Hematopoietic multipotent progenitor cell treated with erythropoietin and hydrocortisone succinate and interleukin-3 and kit ligand, for 4 days (in vitro differentiated cells): Measurements from ENCODE around the gene TTLL8.
"Not testable (repeated sequence)": the region's sequence is repeated elsewhere in the genome, so short reads cannot be mapped to it uniquely, and the experiment has no call there.

ENCODE experiments used
- DNase-seq: peaks from one replicate; pipeline ENCODE4 v3.0.0-alpha.2; 2015

The TTLL8 gene

GRCh38 chr22:49999946-50000586 lies 58.0 kb downstream of the TTLL8 start:
- DNase-seq = no peak

- peak; percentile 46 for DNase-seq
Observed at GRCh38 chr22:49999063-49999945, 58.8 kb downstream of the TTLL8 start.

GRCh38 chr22:49998718-49999062 lies 59.4 kb downstream of the TTLL8 start:
- DNase-seq = no peak

GRCh38 chr22:49997932-49998717 lies 60.0 kb downstream of the TTLL8 start:
- DNase-seq = no peak

- DNase-seq = no peak
Observed at GRCh38 chr22:49997251-49997599, 60.9 kb downstream of the TTLL8 start.

- DNase-seq = no peak
Observed at GRCh38 chr22:49996518-49997250, 61.4 kb downstream of the TTLL8 start.

- DNase-seq = no peak
Observed at GRCh38 chr22:49996119-49996517, 62.0 kb downstream of the TTLL8 start.

GRCh38 chr22:49995361-49996118 lies 62.6 kb downstream of the TTLL8 start:
- DNase-seq = no peak

GRCh38 chr22:49995041-49995360 lies 63.1 kb downstream of the TTLL8 start:
- no peak for DNase-seq

- DNase-seq = no peak
Observed at GRCh38 chr22:49994361-49995040, 63.6 kb downstream of the TTLL8 start.

- no peak for DNase-seq
Observed at GRCh38 chr22:49993649-49994360, 64.3 kb downstream of the TTLL8 start.

GRCh38 chr22:49992921-49993648 lies 65.0 kb downstream of the TTLL8 start:
- peak; percentile 82 for DNase-seq

GRCh38 chr22:49991907-49992533 lies 66.1 kb downstream of the TTLL8 start:
- DNase-seq = no peak

GRCh38 chr22:49991167-49991566 lies 66.9 kb downstream of the TTLL8 start:
- DNase-seq = no peak

GRCh38 chr22:49989826-49990225 lies 68.3 kb downstream of the TTLL8 start:
- DNase-seq = not testable (repeated sequence)

GRCh38 chr22:49986325-49986724 lies 71.8 kb downstream of the TTLL8 start:
- no peak for DNase-seq

GRCh38 chr22:49983148-49984042 lies 74.7 kb downstream of the TTLL8 start:
- DNase-seq = peak; percentile 55

- DNase-seq = not testable (repeated sequence)
Observed at GRCh38 chr22:49981799-49982198, 76.3 kb downstream of the TTLL8 start.
